Astrocyte of the spinal cord (primary cell): ENCODE measurements around the gene NDUFAF8.

Experiments used
- DNase-seq: peaks from one replicate; pipeline ENCODE4 v3.0.0; 2011; ENCODE audit warnings: low read depth, low spot score
- H3K4me3 ChIP-seq: 2 replicates; pipeline ENCODE4 v1.5.1; 2011; ENCODE audit warnings: low read depth, mild to moderate bottlenecking, low read length, moderate library complexity
- CTCF ChIP-seq: IDR thresholded peaks from 2 replicates; pipeline ENCODE4 v1.5.1; 2012; ENCODE audit warnings: low read depth, mild to moderate bottlenecking, low read length, inconsistent platforms
- in situ Hi-C: cut with HindIII; loops from 2 replicates; pipeline ENCODE4 v1.10.0; 2017; ENCODE audit warnings: low sequenced_read_pairs

The NDUFAF8 gene

GRCh38 chr17:81200695-81201580, 38.2 kb upstream of the NDUFAF8 start:
- no peak overlapping the region for H3K4me3 ChIP-seq
- peak; percentile 67 for DNase-seq
- in situ Hi-C loops = no loop called here
- peak; percentile 70 for TF ChIP-seq CTCF

- H3K4me3 ChIP-seq = no peak overlapping the region
- no peak for TF ChIP-seq CTCF
- DNase-seq = no peak
- in situ Hi-C loops = no loop called here
Measured at GRCh38 chr17:81202318-81202717, 36.8 kb upstream of the NDUFAF8 start.

GRCh38 chr17:81203136-81203535, 36.0 kb upstream of the NDUFAF8 start:
- no peak for TF ChIP-seq CTCF
- in situ Hi-C loops = no loop called here
- no peak overlapping the region for H3K4me3 ChIP-seq
- no peak for DNase-seq

GRCh38 chr17:81204578-81204977, 34.5 kb upstream of the NDUFAF8 start:
- no peak for TF ChIP-seq CTCF
- DNase-seq = no peak
- in situ Hi-C loops = no loop called here
- no peak overlapping the region for H3K4me3 ChIP-seq

GRCh38 chr17:81206166-81206565, 33.0 kb upstream of the NDUFAF8 start:
- TF ChIP-seq CTCF = no peak
- DNase-seq = no peak
- no peak overlapping the region for H3K4me3 ChIP-seq
- in situ Hi-C loops = no loop called here

- TF ChIP-seq CTCF = no peak
- in situ Hi-C loops = no loop called here
Measured at GRCh38 chr17:81206657-81207056, 32.5 kb upstream of the NDUFAF8 start.

More at GRCh38 chr17:81206657-81207056, 32.5 kb upstream of the NDUFAF8 start:
- DNase-seq = no peak
- H3K4me3 ChIP-seq = no peak overlapping the region
